Panc1 (cell line): ENCODE data around the gene CDHR5. TPM values are rescaled to one million over a fixed set of nuclear protein-coding genes. Genes with fewer than 3 reads are reported as not detected.

ENCODE experiments used
- ATAC-seq: fragments of 200-7000 bp; cut with Tn5 transposase; 2 replicates; pipeline ENCODE4 v1.9.1; 2020; ENCODE audit warnings: mild to moderate bottlenecking, moderate library complexity
- BruUV-seq: library from RNA; stranded (reverse); fragments of 400-500 nt; replicated peaks from 2 replicates; lab custom pipeline; 2021; lab: Mats Ljungman, UMichigan
- CTCF ChIA-PET: fragments of 300-600 bp; sonication (Branson Sonifier 250); formaldehyde crosslinking; loops from one replicate; lab custom pipeline; 2022; ENCODE audit warnings: antibody characterized with exemption; lab: Charles Lee
- POLR2A ChIA-PET: fragments of 300-600 bp; sonication (Branson Sonifier 250); formaldehyde crosslinking; loops from one replicate; lab custom pipeline; 2022; ENCODE audit warnings: antibody characterized with exemption; lab: Charles Lee
- DNase-seq: peaks from one replicate; pipeline ENCODE4 v3.0.0-alpha.2; 2010; ENCODE audit warnings: low read depth, low spot score
- H3K27ac ChIP-seq: 2 replicates; pipeline ENCODE4 v1.5.1; 2011; ENCODE audit warnings: mild to moderate bottlenecking, low read length, inconsistent platforms
- H3K27me3 ChIP-seq: fragments of 200-500 bp; sonication (Bioruptor generic); 2 replicates; pipeline ENCODE4 v1.6.0; 2014; ENCODE audit warnings: low read length, inconsistent platforms; ENCODE audit not compliant: control insufficient read depth, insufficient read depth
- H3K36me3 ChIP-seq: fragments of 200-500 bp; sonication (Bioruptor generic); 2 replicates; pipeline ENCODE4 v1.5.1; 2014; ENCODE audit warnings: inconsistent platforms, mild to moderate bottlenecking, low read length, moderate library complexity; ENCODE audit not compliant: control insufficient read depth, insufficient read depth
- H3K4me1 ChIP-seq: 2 replicates; pipeline ENCODE4 v1.5.1; 2011; ENCODE audit warnings: inconsistent platforms, mild to moderate bottlenecking, low read length, moderate library complexity; ENCODE audit not compliant: control insufficient read depth, insufficient read depth
- H3K4me3 ChIP-seq, 2 experiments: 2 replicates each; pipeline ENCODE4 v1.5.1; 2011 to 2012; ENCODE audit warnings: low read depth in 2 of 2, low read length in 2 of 2, mild to moderate bottlenecking in 2 of 2, inconsistent platforms in 1 of 2, moderate library complexity in 1 of 2
- H3K9me3 ChIP-seq: fragments of 200-500 bp; sonication (Bioruptor generic); 2 replicates; pipeline ENCODE4 v1.5.1; 2014; ENCODE audit warnings: low read depth, mild to moderate bottlenecking, inconsistent platforms, low read length, moderate library complexity; ENCODE audit not compliant: control insufficient read depth, insufficient read depth
- CTCF ChIP-seq: fragments of 450-650 bp; IDR thresholded peaks from 2 replicates; pipeline ENCODE4 v1.5.1; 2017; ENCODE audit warnings: mild to moderate bottlenecking
- POLR2AphosphoS5 ChIP-seq: IDR thresholded peaks from 2 replicates; pipeline ENCODE4 v1.6.1; 2012; ENCODE audit warnings: mild to moderate bottlenecking, low read depth, low read length, moderate library complexity
- REST ChIP-seq, 2 experiments: IDR thresholded peaks; 2 replicates each; pipeline ENCODE4 v1.6.1; 2011 to 2012; ENCODE audit warnings: low read depth in 2 of 2, control low read depth in 1 of 2, low read length in 1 of 2, mild to moderate bottlenecking in 1 of 2, moderate library complexity in 1 of 2; ENCODE audit not compliant: insufficient read depth in 1 of 2
- SIN3A ChIP-seq: IDR thresholded peaks from 2 replicates; pipeline ENCODE4 v1.6.1; 2012; ENCODE audit warnings: low read depth, mild to moderate bottlenecking, low read length, moderate library complexity, borderline replicate concordance; ENCODE audit not compliant: insufficient read depth
- TCF7L2 ChIP-seq: IDR thresholded peaks from 2 replicates; pipeline ENCODE4 v1.6.1; 2011; ENCODE audit warnings: mild to moderate bottlenecking, low read depth, low read length, inconsistent platforms
- in situ Hi-C: cut with HindIII; loops from 2 replicates; pipeline ENCODE4 v1.10.0; 2016; ENCODE audit warnings: low sequenced_read_pairs, low pct_unique_long_range_greater_than_20kb
- intact Hi-C: fragments of 100-400 bp; cut with micrococcal nuclease; formaldehyde crosslinking; loops from one replicate; pipeline ENCODE4 v1.10.0; 2022; ENCODE audit not compliant: unreplicated experiment
- total RNA-seq: library from RNA; stranded (reverse); gene quantifications from one replicate; pipeline ENCODE4 v1.2.1, GENCODE V29; 2021; ENCODE audit not compliant: unreplicated experiment

The CDHR5 gene
- total RNA-seq, 1 experiment from 2014 or later, result not detected

GRCh38 chr11:612201-612960, 12.4 kb downstream of the CDHR5 start:
- no peak overlapping the region for H3K4me3 ChIP-seq
- CTCF ChIA-PET, result interaction anchor here (0.8 kb wide), 1 partner anchor 56 kb away, joined by 3 read pairs; no protein-coding TSS in a partner anchor
- in situ Hi-C loops, result no loop called here
- BruUV-seq, result no TSS peak
- no peak for TF ChIP-seq REST (IDR thresholded peaks at IDR 0.05; ENCODE audit: insufficient read depth in 1 of 2, low read depth in 2 of 2, low read length in 1 of 2)
- 0 out of 2 replicates have a peak, but pooled peaks have one; percentile 52 for TF ChIP-seq SIN3A
- peak; percentile 11 for ATAC-seq
- POLR2A ChIA-PET, result interaction anchor here (0.5 kb wide), 1 partner anchor 99 kb away, joined by 8 read pairs; no protein-coding TSS in a partner anchor
- peaks cover 40% of the 10 kb centered on the region for H3K4me1 ChIP-seq
- H3K27me3 ChIP-seq, result no peaks in the 10 kb centered on the region
- H3K36me3 ChIP-seq, result peaks cover 25% of the 10 kb centered on the region
- peak overlapping the region; percentile 23; the same call in 1 of the 2 replicates for H3K27ac ChIP-seq
- intact Hi-C loops, result no loop called here
- no peaks in the 10 kb centered on the region for H3K9me3 ChIP-seq
- no peak for DNase-seq

GRCh38 chr11:611001-611996, 13.5 kb downstream of the CDHR5 start:
- in situ Hi-C loops (no loop called here), intact Hi-C loops (no loop called here)
- ChIA-PET POLR2A (interaction anchor here (0.5 kb wide), 1 partner anchor 100 kb away, joined by 8 read pairs; no protein-coding TSS in a partner anchor), CTCF (no interaction called here)
- TF ChIP-seq TCF7L2 (no peak), POLR2AphosphoS5 (no peak; the same call in 1 of the 2 replicates), CTCF (no peak), SIN3A (no peak), REST (IDR thresholded peaks at IDR 0.05; ENCODE audit: insufficient read depth in 1 of 2, low read depth in 2 of 2, low read length in 1 of 2) (no peak)
- DNase-seq (no peak), ATAC-seq (no peak)
- BruUV-seq, result TSS peak; percentile 27
- no peak overlapping the region for H3K27ac ChIP-seq
- H3K36me3 ChIP-seq, result peaks cover 31% of the 10 kb centered on the region
- no peak overlapping the region for H3K4me3 ChIP-seq
- H3K9me3 ChIP-seq, result no peaks in the 10 kb centered on the region
- H3K27me3 ChIP-seq, result no peaks in the 10 kb centered on the region
- peaks cover 34% of the 10 kb centered on the region for H3K4me1 ChIP-seq
